ENCODE measurements around the gene PPA1.
"Not testable (repeated sequence)": the region's sequence is repeated elsewhere in the genome, so short reads cannot be mapped to it uniquely, and the experiment has no call there.

PPA1 gene

GRCh38 chr10:70253878-70254765, 20.9 kb upstream of the PPA1 start:
- DNase-seq: no peak

GRCh38 chr10:70250961-70251680, 17.9 kb upstream of the PPA1 start:
- DNase-seq: no peak

DNA sequence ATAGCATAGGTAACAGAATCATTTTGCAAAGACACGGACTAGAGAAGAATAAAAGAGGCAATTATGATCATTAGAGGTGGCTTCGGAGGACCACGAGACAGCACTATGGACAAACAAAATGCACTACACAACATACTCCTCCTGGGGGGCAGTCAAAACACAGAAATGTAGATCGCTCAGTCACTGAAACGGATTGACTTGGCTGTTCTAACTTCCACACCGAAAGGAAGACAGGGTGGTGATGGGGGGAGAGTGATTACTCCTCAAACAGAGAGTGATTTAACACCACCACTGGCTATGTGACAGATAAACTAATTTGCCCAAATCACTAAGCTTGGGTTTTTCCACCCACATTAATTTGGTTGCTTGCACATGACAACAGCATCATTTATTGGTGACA, 14.1 kb upstream of the PPA1 start:
- peak; percentile 22 for DNase-seq

DNA sequence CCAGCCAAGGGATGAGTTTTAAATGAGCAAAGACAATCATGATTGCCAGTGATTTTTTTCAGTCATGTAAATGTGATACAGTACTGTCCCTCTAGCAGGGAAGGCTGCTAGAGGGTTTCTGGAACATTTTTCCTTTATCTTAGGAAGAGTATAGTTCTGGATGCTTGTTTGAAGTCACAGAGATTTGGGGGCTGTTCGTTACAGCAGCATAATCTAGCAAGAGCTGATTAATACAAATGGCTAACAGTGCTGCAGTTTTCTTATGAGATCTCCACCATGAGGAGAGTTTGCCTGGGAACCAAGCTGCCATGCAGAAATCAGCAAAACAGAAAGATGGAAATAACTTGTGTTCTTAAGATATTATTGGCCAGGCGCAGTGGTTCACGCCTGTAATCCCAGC, 7.9 kb upstream of the PPA1 start:
- DNase-seq: no peak

GRCh38 chr10:70239986-70240385, 6.8 kb upstream of the PPA1 start:
- not testable (repeated sequence) for DNase-seq

DNA sequence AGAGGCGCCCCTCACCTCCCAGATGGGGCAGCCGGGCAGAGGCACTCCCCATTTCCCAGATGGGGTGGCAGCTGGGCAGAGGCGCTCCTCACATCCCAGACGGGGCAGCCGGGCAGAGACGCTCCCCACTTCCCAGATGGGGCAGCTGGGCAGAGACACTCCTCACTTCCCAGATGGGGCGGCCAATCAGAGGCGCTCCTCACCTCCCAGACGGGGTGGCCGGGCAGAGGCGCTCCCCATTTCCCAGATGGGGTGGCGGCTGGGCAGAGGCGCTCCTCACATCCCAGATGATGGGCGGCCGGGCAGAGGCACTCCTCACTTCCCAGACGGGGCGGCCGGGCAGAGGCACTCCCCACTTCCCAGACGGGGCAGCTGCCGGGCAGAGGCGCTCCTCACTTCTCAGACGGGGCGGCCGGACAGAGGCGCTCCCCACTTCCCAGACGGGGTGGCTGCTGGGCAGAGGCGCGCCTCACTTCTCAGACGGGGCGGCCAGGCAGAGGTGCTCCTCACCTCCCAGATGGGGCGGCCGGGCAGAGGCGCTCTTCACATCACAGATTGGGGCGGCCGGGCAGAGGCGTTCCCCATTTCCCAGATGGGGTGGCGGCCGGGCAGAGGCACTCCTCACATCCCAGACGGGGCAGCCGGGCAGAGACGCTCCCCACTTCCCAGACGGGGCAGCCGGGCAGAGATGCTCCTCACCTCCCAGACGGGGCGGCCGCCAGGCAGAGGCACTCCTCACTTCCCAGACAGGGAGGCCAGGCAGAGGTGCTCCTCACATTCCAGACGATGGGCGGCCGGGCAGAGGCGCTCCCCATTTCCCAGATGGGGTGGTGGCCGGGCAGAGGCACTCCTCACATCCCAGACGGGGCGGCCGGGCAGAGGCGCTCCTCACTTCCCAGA, 6.1 kb upstream of the PPA1 start:
- not testable (repeated sequence) for DNase-seq

DNA sequence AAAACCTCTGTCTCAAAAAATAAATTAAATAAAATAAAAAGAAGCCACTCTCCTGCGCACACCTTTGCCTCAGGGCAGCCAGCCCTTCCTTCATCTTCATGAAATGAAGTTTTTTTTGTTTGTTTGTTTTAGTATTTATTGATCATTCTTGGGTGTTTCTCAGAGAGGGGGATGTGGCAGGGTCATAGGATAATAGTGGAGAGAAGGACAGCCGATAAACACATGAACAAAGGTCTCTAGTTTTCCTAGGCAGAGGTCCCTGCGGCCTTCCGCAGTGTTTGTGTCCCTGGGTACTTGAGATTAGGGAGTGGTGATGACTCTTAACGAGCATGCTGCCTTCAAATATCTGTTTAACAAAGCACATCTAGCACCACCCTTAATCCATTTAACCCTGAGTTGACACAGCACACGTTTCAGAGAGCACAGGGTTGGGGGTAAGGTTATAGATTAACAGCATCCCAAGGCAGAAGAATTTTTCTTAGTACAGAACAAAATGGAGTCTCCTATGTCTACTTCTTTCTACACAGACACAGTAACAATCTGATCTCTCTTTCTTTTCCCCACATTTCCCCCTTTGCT, 4.8 kb upstream of the PPA1 start:
- not testable (repeated sequence) for DNase-seq

DNA sequence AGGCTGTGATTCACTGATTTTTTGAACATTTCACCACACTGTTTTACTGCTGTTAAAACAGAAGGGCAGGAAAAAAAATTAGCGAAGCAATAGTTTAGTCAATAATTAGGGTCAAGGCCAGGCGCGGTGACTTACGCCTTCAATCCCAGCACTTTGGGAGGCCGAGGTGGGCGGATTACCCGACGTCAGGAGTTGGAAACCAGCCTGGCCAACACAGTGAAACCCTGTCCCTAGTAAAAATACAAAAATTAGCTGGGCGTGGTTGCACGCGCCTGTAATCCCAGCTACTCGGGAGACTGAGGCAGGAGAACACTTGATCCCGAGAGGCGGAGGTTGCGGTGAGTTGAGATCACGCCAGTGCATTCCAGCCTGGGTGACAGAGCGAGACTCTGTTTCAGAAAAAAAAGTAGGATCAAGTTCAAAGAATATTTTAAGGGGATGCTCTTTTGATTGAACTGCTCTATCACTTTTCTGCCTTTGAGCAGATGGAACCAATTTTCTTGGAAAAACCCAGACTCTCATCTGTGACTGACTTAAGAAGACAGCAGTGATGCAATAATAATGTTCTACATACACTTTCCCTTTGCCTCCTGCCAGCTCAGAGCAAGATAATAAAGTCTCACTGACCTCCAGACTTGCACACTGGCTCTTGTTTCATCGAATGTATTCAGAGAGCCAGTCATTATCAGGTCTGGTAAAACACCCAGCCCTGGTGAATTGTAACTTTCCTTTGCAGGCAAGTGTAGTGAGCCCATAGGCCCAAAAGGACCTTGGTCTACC, 1.6 kb upstream of the PPA1 start:
- no peak for DNase-seq

GRCh38 chr10:70233939-70234300, 691 bp upstream of the PPA1 start:
- no peak for DNase-seq

DNA sequence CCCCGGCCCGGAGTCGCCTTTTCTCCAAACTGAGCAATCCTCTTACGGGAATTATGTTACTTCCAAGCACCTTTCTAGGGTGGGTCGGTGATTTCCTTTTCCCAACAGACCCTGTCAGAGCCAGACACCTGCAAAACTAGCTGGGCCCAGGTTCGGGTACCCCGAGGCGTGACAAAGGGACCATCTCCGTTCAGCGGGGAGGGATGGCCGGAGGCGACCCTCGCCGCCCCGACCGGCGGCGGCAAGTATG, 445 bp downstream of the PPA1 start:
- DNase-seq: no peak

- peak; percentile 54 for DNase-seq
Observed at GRCh38 chr10:70232155-70232858, 922 bp downstream of the PPA1 start.

GRCh38 chr10:70228491-70228890, 4.7 kb downstream of the PPA1 start:
- no peak for DNase-seq

DNA sequence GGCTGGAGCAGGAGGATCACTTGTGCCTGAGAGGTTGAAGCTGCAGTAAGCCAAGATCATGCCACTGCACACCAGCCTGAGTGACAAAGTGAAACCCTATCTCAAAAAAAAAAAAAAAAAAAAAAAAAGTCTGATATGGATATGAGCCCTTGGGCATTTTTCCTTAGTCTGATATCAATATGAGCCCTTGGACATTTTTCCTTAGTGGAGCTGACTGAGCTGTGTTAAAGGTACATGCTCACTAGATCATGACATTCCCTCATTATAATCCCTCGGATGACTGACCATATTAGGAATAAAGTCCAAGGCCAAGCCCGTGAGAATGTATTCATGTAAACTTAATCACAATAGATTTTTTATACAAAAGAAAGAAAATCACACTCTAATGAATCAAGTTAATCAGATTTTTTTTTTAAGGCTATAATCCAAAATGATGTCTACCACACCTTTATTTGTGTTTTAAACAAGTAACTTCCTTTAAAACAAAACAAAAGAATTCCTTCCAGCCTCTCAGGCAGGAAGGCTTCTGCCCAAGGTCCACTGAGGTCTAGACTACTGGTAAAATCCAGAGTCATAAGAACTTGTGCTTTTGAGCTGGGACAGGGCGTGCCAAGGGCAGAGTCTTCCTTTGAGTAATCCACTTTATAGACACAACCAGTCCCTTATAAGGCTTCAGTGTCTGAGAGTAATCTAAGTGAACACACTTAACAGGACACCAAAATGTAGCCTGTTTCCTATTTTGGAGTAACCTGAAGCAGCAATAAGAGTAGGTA, 5.5 kb downstream of the PPA1 start:
- DNase-seq: no peak

GRCh38 chr10:70223728-70224127, 9.5 kb downstream of the PPA1 start:
- DNase-seq: no peak

DNA sequence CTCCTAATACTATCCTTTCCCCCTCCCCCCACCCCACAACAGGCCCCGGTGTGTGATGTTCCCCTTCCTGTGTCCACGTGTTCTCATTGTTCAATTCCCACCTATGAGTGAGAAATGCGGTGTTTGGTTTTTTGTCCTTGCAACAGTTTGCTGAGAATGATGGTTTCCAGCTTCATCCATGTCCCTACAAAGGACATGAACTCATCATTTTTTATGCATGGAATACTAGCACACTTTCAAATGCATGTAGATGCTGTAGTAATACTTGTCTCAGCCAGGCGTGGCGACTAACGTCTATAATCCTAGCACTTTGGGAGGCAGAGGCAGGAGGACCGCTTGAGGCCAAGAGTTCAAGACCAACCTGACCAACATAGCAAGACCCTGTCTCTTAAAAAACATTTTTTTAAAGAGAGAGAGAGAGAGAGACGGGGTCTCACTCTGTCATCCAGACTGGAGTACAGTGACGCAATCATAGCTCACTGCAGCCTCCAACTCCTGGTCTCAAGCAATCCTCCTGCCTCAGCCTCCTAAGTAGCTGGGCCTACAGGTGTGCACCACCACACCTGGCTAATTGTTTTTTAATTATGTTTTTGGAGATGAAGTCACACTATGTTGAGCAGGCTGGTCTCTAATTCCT, 10.3 kb downstream of the PPA1 start:
- not testable (repeated sequence) for DNase-seq

DNA sequence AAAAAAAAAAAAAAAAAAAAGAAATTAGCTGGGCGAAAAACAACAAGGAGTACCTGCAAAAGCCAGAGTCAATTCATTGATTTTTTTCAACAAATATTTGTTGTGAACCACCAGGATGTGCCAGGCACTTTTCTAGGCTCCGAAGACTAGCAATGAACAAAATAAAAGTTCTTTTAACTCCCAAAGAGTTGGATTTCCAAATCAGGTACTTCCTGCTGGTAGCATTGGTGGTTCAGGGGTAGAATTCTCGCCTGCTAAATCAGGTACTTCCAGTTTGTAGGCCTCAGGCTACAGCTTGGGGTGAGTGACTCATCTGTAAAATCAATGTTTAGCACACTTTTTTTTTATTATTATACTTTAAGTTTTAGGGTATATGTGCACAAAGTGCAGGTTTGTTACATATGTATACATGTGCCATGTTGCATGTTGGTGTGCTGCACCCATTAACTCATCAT, 10.9 kb downstream of the PPA1 start:
- no peak for DNase-seq

DNA sequence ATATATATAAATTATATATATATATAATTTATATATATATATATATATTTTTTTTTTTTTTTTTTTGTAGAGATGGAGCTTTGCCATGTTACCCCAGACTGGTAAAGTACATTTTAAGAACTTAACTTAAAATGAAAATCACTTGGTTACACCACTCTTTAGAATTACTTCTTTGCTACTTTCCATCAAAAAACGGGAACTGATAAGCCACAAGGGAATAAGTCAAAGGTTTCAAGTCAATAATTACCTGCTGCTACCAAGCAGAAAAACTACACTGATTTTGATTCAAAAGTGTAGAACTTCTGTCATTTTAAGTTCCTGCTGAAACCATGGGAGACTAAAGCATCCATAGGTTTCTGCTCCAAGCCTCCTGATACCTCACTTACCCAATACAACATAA, 12.2 kb downstream of the PPA1 start:
- no peak for DNase-seq

- no peak for DNase-seq
Observed at GRCh38 chr10:70212879-70213278, 20.4 kb downstream of the PPA1 start.

- no peak for DNase-seq
Observed at GRCh38 chr10:70212277-70212676, 21.0 kb downstream of the PPA1 start.

GRCh38 chr10:70206762-70207161, 26.5 kb downstream of the PPA1 start:
- no peak for DNase-seq
